Adipocyte (in vitro differentiated cells): Measurements from ENCODE around the gene ACVR1.
"Not testable (repeated sequence)": the region's sequence is repeated elsewhere in the genome, so short reads cannot be mapped to it uniquely, and the experiment has no call there.

Experiments
- DNase-seq: peaks from one replicate; pipeline ENCODE4 v3.0.0-alpha.2; 2015; ENCODE audit warnings: low read depth
- H3K27me3 ChIP-seq: replicated peaks from 2 replicates; pipeline ENCODE4 v1.7.0; 2013; ENCODE audit warnings: mild to moderate bottlenecking, low read length, moderate library complexity; ENCODE audit not compliant: control insufficient read depth, insufficient read depth
- H3K36me3 ChIP-seq: 2 replicates; pipeline ENCODE4 v1.7.0; 2013; ENCODE audit warnings: low read length, mild to moderate bottlenecking, moderate library complexity; ENCODE audit not compliant: control insufficient read depth, insufficient read depth, severe bottlenecking
- H3K4me1 ChIP-seq: 2 replicates; pipeline ENCODE4 v1.7.0; 2013; ENCODE audit warnings: mild to moderate bottlenecking, low read length, moderate library complexity; ENCODE audit not compliant: control insufficient read depth, insufficient read depth
- H3K4me3 ChIP-seq: 2 replicates; pipeline ENCODE4 v1.7.0; 2013; ENCODE audit warnings: mild to moderate bottlenecking, low read length, moderate library complexity
- H3K9ac ChIP-seq: 2 replicates; pipeline ENCODE4 v1.7.0; 2013; ENCODE audit warnings: mild to moderate bottlenecking, low read length, moderate library complexity
- H3K9me3 ChIP-seq: 2 replicates; pipeline ENCODE4 v1.7.0; 2013; ENCODE audit warnings: mild to moderate bottlenecking, low read length, moderate library complexity; ENCODE audit not compliant: control insufficient read depth

The ACVR1 gene

GRCh38 chr2:157732596-157732995 is 143.5 kb downstream of the ACVR1 start:
- Histone ChIP-seq H3K4me1 (peaks cover 8% of the 10 kb centered on the region), H3K4me3 (no peak overlapping the region), H3K27me3 (no peaks in the 10 kb centered on the region), H3K36me3 (peaks cover 50% of the 10 kb centered on the region), H3K9me3 (no peaks in the 10 kb centered on the region), H3K9ac (no peak overlapping the region)
- DNase-seq, result no peak

GRCh38 chr2:157727693-157728092 is 148.4 kb downstream of the ACVR1 start:
- DNase-seq, result no peak
- peaks cover 20% of the 10 kb centered on the region for H3K9me3 ChIP-seq
- no peak overlapping the region for H3K9ac ChIP-seq
- H3K27me3 ChIP-seq, result no peaks in the 10 kb centered on the region
- peaks cover 5% of the 10 kb centered on the region for H3K4me1 ChIP-seq
- H3K36me3 ChIP-seq, result peaks cover 26% of the 10 kb centered on the region
- H3K4me3 ChIP-seq, result no peak overlapping the region

- H3K4me1 ChIP-seq, result no peaks in the 10 kb centered on the region
- peaks cover 33% of the 10 kb centered on the region for H3K36me3 ChIP-seq
- H3K4me3 ChIP-seq, result no peak overlapping the region
- no peak for DNase-seq
- no peaks in the 10 kb centered on the region for H3K27me3 ChIP-seq
- no peak overlapping the region for H3K9ac ChIP-seq
- peaks cover 28% of the 10 kb centered on the region for H3K9me3 ChIP-seq
Observed at GRCh38 chr2:157726946-157727345, 149.2 kb downstream of the ACVR1 start.

- Histone ChIP-seq H3K36me3 (peaks cover 36% of the 10 kb centered on the region), H3K27me3 (no peaks in the 10 kb centered on the region), H3K9me3 (peaks cover 37% of the 10 kb centered on the region), H3K4me3 (no peak overlapping the region), H3K4me1 (no peaks in the 10 kb centered on the region), H3K9ac (no peak overlapping the region)
- DNase-seq, result peak; percentile 9
Observed at GRCh38 chr2:157725846-157726245, 150.3 kb downstream of the ACVR1 start.

DNA sequence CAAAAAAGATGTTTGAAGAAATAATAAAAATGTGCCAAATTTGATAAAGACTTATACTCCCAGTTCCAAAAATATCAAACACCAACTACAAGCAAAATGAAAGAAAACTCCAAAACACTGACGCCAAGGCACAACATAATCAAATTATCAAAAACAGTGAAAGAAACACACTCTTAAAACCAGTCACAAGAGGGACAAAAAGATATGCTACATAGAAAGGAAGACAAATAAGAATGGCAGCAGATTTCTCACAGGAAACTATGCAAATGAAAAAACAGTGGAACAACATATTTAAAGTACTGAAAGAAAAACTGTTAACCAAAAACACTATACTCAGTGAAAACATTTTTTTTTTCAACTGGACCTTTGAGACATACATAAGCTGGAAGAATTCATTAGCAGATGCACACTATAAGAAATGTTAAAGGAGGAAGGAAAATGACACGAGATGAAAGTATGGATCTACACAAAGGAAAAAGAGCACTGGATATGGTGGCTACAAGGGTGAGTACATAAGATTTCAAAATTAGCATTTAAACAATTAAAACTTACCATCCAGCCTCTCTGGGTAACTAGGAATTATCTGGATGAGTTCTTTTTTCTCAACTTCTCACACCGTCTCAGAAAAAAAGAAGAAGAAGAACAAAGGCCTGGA is 153.4 kb downstream of the ACVR1 start:
- Histone ChIP-seq H3K4me3 (peak overlapping the region; percentile 52), H3K4me1 (peaks cover 3% of the 10 kb centered on the region), H3K9me3 (peaks cover 41% of the 10 kb centered on the region), H3K36me3 (peaks cover 47% of the 10 kb centered on the region), H3K9ac (no peak overlapping the region), H3K27me3 (no peaks in the 10 kb centered on the region)
- DNase-seq, result peak; percentile 44

- no peak for DNase-seq
- H3K36me3 ChIP-seq, result peaks cover 57% of the 10 kb centered on the region
- H3K9me3 ChIP-seq, result peaks cover 39% of the 10 kb centered on the region
- no peaks in the 10 kb centered on the region for H3K27me3 ChIP-seq
- no peak overlapping the region for H3K4me3 ChIP-seq
- H3K4me1 ChIP-seq, result peaks cover 8% of the 10 kb centered on the region
- H3K9ac ChIP-seq, result no peak overlapping the region
Observed at GRCh38 chr2:157720504-157720903, 155.6 kb downstream of the ACVR1 start.

GRCh38 chr2:157704653-157705052 is 171.5 kb downstream of the ACVR1 start:
- not testable (repeated sequence) for DNase-seq, H3K36me3 ChIP-seq, H3K4me1 ChIP-seq, H3K9ac ChIP-seq, H3K27me3 ChIP-seq, H3K4me3 ChIP-seq
- peaks cover 15% of the 10 kb centered on the region for H3K9me3 ChIP-seq

DNA sequence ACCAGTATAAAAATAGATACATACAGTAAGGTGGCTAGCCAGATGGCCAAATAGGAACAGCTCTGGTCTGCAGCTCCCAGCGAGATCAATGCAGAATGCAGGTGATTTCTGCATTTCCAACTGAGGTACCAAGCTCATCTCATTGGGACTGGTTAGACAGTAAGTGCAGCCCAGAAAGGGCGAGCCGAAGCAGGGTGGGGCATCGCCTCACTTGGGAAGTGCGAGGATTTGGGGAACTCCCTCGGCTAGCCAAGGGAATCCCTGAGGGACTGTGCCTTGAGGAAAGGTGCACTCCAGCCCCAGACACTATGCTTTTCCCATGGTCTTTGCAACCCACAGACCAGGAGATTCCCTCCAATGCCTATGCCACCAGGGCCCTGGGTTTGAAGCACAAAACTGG is 172.0 kb downstream of the ACVR1 start:
- H3K9me3 ChIP-seq, result peaks cover 15% of the 10 kb centered on the region
- not testable (repeated sequence) for H3K36me3 ChIP-seq, H3K27me3 ChIP-seq, DNase-seq, H3K4me3 ChIP-seq, H3K9ac ChIP-seq, H3K4me1 ChIP-seq

DNA sequence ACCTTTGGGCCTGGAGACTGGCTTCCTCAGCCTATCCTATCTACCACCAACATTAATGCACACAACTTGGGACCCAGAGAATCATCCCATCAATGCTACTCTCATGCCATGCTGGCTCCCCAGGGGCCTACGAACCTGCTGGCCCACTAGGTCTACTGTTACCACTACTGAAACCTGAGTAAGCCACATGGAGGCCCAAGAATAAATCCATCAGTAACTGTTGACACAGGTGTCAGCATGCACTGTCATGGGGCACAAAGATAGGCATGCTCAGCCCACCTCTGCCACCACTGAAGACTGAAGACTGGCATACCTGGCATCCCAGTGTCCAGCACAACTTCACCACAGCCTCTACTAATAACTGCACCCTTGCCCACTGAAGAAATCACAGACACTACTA is 176.3 kb downstream of the ACVR1 start:
- Histone ChIP-seq H3K4me3 (no peak overlapping the region), H3K36me3 (no peaks in the 10 kb centered on the region), H3K4me1 (peaks cover 3% of the 10 kb centered on the region), H3K27me3 (no peaks in the 10 kb centered on the region), H3K9ac (no peak overlapping the region), H3K9me3 (peaks cover 15% of the 10 kb centered on the region)
- DNase-seq, result no peak

DNA sequence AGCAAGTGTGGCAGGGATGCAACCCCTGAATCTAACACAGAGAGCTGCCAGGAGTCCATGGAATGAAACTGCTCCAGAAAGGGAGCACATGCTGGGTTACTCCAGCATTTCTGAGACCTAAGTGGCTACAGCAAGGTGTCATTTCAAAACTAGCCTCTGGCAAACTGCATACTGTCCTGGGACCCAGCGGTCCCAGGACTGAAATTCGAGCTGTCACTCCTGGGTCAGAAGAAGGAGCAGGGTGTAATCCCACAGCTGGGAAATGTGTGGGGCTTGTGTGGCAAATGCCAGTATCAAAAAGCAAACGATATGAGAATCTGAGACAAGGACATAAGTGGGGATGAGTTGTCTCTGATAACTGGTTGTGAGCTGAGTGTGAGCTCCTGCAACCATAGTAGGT is 177.1 kb downstream of the ACVR1 start:
- no peaks in the 10 kb centered on the region for H3K27me3 ChIP-seq
- no peak overlapping the region for H3K4me3 ChIP-seq
- DNase-seq, result no peak
- peaks cover 3% of the 10 kb centered on the region for H3K4me1 ChIP-seq
- H3K9me3 ChIP-seq, result peaks cover 14% of the 10 kb centered on the region
- no peak overlapping the region for H3K9ac ChIP-seq
- H3K36me3 ChIP-seq, result no peaks in the 10 kb centered on the region

DNA sequence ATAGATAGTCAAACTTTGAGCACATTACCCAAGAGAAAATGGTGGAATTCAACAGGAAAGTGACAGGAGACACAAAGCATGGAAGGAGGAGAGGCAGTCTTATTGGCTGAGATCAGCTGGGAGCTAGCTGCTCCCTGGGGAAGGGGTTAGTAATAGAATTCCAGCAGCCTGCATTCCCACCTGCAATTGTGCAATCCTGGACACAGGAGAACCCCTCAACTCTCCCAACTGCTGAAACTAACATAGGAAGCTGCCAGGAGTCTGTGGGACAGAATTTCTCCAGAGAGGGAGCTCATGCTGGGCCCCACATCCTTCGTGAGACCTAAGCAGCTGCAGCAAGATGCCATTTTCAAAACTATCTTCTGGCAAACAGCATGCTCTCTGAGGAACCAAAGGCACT is 177.7 kb downstream of the ACVR1 start:
- no peak overlapping the region for H3K9ac ChIP-seq
- peaks cover 3% of the 10 kb centered on the region for H3K4me1 ChIP-seq
- DNase-seq, result no peak
- no peaks in the 10 kb centered on the region for H3K36me3 ChIP-seq
- peaks cover 12% of the 10 kb centered on the region for H3K9me3 ChIP-seq
- H3K4me3 ChIP-seq, result no peak overlapping the region
- no peaks in the 10 kb centered on the region for H3K27me3 ChIP-seq

DNA sequence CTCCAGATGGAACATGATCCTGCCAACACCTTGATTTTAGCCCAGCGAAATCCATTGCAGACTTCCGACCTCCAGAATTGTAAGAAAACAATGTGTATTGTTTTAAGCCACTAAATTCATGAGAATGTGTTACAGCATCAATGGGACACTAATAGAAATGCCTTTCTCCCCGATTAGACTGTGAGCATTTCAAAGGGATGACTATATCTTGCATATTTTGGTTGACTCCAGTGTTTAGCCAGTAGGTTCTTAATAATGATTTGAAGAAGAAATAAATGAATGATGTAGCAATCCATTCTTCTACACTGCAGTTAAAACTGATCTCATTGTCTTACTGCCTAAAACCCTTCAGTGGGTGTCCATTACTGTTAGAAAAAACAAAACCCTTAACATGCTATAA is 180.1 kb downstream of the ACVR1 start:
- H3K9ac ChIP-seq, result no peak overlapping the region
- no peak overlapping the region for H3K4me3 ChIP-seq
- no peaks in the 10 kb centered on the region for H3K27me3 ChIP-seq
- DNase-seq, result no peak
- H3K9me3 ChIP-seq, result peaks cover 7% of the 10 kb centered on the region
- peaks cover 3% of the 10 kb centered on the region for H3K4me1 ChIP-seq
- no peaks in the 10 kb centered on the region for H3K36me3 ChIP-seq
